ENCODE measurements around the gene FUT6. TPM values are rescaled to one million over a fixed set of nuclear protein-coding genes. Genes with fewer than 3 reads are reported as not detected.
A peak's percentile ranks its signal among the peaks of the same experiment; 100 is the strongest.

FUT6 gene
- total RNA-seq, 1 donor from 2014 or later, result not detected

- no peak overlapping the region for H3K27ac ChIP-seq (ENCODE audit: low read depth, low read length)
- H3K27me3 ChIP-seq (ENCODE audit: control insufficient read depth in 3 of 3, insufficient read depth in 3 of 3, low read length in 3 of 3), result peaks cover 3 to 22% (median 17%) of the 10 kb centered on the region in 3 donors
These were observed 44.1 kb downstream of the FUT6 start for GRCh38 chr19:5795382-5795919.

GRCh38 chr19:5793188-5793587 lies 46.3 kb downstream of the FUT6 start:
- H3K4me1 ChIP-seq (ENCODE audit: control insufficient read depth in 3 of 3, insufficient read depth in 3 of 3, low read length in 3 of 3), result peaks cover 7 to 12% (median 7%) of the 10 kb centered on the region in 3 donors
- H3K36me3 ChIP-seq (ENCODE audit: control insufficient read depth in 3 of 3, insufficient read depth in 3 of 3, low read length in 3 of 3), result peaks cover 15 to 17% (median 16%) of the 10 kb centered on the region in 3 donors
- no peak overlapping the region for H3K4me3 ChIP-seq (ENCODE audit: low read length in 3 of 3)
- H3K9ac ChIP-seq (ENCODE audit: low read depth in 1 of 3, low read length in 3 of 3), result no peak overlapping the region
- H3K9me3 ChIP-seq (ENCODE audit: control insufficient read depth in 3 of 3, low read length in 3 of 3), result peaks cover 0 to 3% (median 0%) of the 10 kb centered on the region in 3 donors
- no peak overlapping the region for H3K27ac ChIP-seq (ENCODE audit: low read depth, low read length)
- H3K27me3 ChIP-seq (ENCODE audit: control insufficient read depth in 3 of 3, insufficient read depth in 3 of 3, low read length in 3 of 3), result peaks cover 0 to 8% (median 4%) of the 10 kb centered on the region in 3 donors

More at GRCh38 chr19:5795382-5795919, 44.1 kb downstream of the FUT6 start:
- H3K36me3 ChIP-seq (ENCODE audit: control insufficient read depth in 3 of 3, insufficient read depth in 3 of 3, low read length in 3 of 3), result peaks cover 0 to 2% (median 0%) of the 10 kb centered on the region in 3 donors
- H3K4me3 ChIP-seq (ENCODE audit: low read length in 3 of 3), result no peak overlapping the region
- no peak overlapping the region for H3K9ac ChIP-seq (ENCODE audit: low read depth in 1 of 3, low read length in 3 of 3)
- peaks cover 0 to 3% (median 0%) of the 10 kb centered on the region in 3 donors for H3K9me3 ChIP-seq (ENCODE audit: control insufficient read depth in 3 of 3, low read length in 3 of 3)
- H3K4me1 ChIP-seq (ENCODE audit: control insufficient read depth in 3 of 3, insufficient read depth in 3 of 3, low read length in 3 of 3), result peaks cover 0 to 4% (median under 1%) of the 10 kb centered on the region in 3 donors

GRCh38 chr19:5792224-5792623 lies 47.3 kb downstream of the FUT6 start:
- Histone ChIP-seq H3K27ac (ENCODE audit: low read depth, low read length) (no peak overlapping the region), H3K36me3 (ENCODE audit: control insufficient read depth in 3 of 3, insufficient read depth in 3 of 3, low read length in 3 of 3) (peaks cover 25 to 27% (median 25%) of the 10 kb centered on the region in 3 donors), H3K4me1 (ENCODE audit: control insufficient read depth in 3 of 3, insufficient read depth in 3 of 3, low read length in 3 of 3) (peaks cover 7 to 12% (median 7%) of the 10 kb centered on the region in 3 donors), H3K9ac (ENCODE audit: low read depth in 1 of 3, low read length in 3 of 3) (no peak overlapping the region), H3K9me3 (ENCODE audit: control insufficient read depth in 3 of 3, low read length in 3 of 3) (peaks cover 0 to 3% (median 0%) of the 10 kb centered on the region in 3 donors), H3K27me3 (ENCODE audit: control insufficient read depth in 3 of 3, insufficient read depth in 3 of 3, low read length in 3 of 3) (peaks cover 0 to 4% (median 0%) of the 10 kb centered on the region in 3 donors), H3K4me3 (ENCODE audit: low read length in 3 of 3) (no peak overlapping the region)

GRCh38 chr19:5790559-5791520 lies 48.7 kb downstream of the FUT6 start, which contains the start of gene DUS3L:
Gene DUS3L (minus strand): TSS chr19:5791163. CDS start chr19:5791141, 22 bp downstream.
- peaks cover 7 to 12% (median 7%) of the 10 kb centered on the region in 3 donors for H3K4me1 ChIP-seq (ENCODE audit: control insufficient read depth in 3 of 3, insufficient read depth in 3 of 3, low read length in 3 of 3)

GRCh38 chr19:5789886-5790558 lies 49.5 kb downstream of the FUT6 start:
- Histone ChIP-seq H3K4me3 (ENCODE audit: low read length in 3 of 3) (peak overlapping the region; percentile 98 to 99 (median 98)), H3K9ac (ENCODE audit: low read depth in 1 of 3, low read length in 3 of 3) (peak overlapping the region; percentile 81 to 98 (median 96)), H3K9me3 (ENCODE audit: control insufficient read depth in 3 of 3, low read length in 3 of 3) (peaks cover 0 to 3% (median 0%) of the 10 kb centered on the region in 3 donors), H3K27ac (ENCODE audit: low read depth, low read length) (peak overlapping the region; percentile 99), H3K4me1 (ENCODE audit: control insufficient read depth in 3 of 3, insufficient read depth in 3 of 3, low read length in 3 of 3) (peaks cover 7 to 12% (median 7%) of the 10 kb centered on the region in 3 donors), H3K36me3 (ENCODE audit: control insufficient read depth in 3 of 3, insufficient read depth in 3 of 3, low read length in 3 of 3) (peaks cover 42 to 48% (median 46%) of the 10 kb centered on the region in 3 donors), H3K27me3 (ENCODE audit: control insufficient read depth in 3 of 3, insufficient read depth in 3 of 3, low read length in 3 of 3) (no peaks in the 10 kb centered on the region)

More at GRCh38 chr19:5790559-5791520, 48.7 kb downstream of the FUT6 start, which contains the start of gene DUS3L:
- peak within 1 kb of the TSS; percentile 96 to 98 (median 98) for H3K9ac ChIP-seq (ENCODE audit: low read depth in 1 of 3, low read length in 3 of 3)
- peaks cover 0 to 3% (median 0%) of the 10 kb centered on the region in 3 donors for H3K9me3 ChIP-seq (ENCODE audit: control insufficient read depth in 3 of 3, low read length in 3 of 3)
- peaks cover 38 to 41% (median 39%) of the 10 kb centered on the region in 3 donors for H3K36me3 ChIP-seq (ENCODE audit: control insufficient read depth in 3 of 3, insufficient read depth in 3 of 3, low read length in 3 of 3)
- H3K27ac ChIP-seq (ENCODE audit: low read depth, low read length), result peak within 1 kb of the TSS; percentile 99
- H3K4me3 ChIP-seq (ENCODE audit: low read length in 3 of 3), result peak within 1 kb of the TSS; percentile 98 to 99 (median 98)
- H3K27me3 ChIP-seq (ENCODE audit: control insufficient read depth in 3 of 3, insufficient read depth in 3 of 3, low read length in 3 of 3), result peaks cover 0 to 4% (median 0%) of the 10 kb centered on the region in 3 donors

- H3K27me3 ChIP-seq (ENCODE audit: control insufficient read depth in 3 of 3, insufficient read depth in 3 of 3, low read length in 3 of 3), result no peaks in the 10 kb centered on the region
- peaks cover 46 to 52% (median 48%) of the 10 kb centered on the region in 3 donors for H3K36me3 ChIP-seq (ENCODE audit: control insufficient read depth in 3 of 3, insufficient read depth in 3 of 3, low read length in 3 of 3)
- H3K4me3 ChIP-seq (ENCODE audit: low read length in 3 of 3), result no peak overlapping the region
- no peak overlapping the region for H3K27ac ChIP-seq (ENCODE audit: low read depth, low read length)
- H3K4me1 ChIP-seq (ENCODE audit: control insufficient read depth in 3 of 3, insufficient read depth in 3 of 3, low read length in 3 of 3), result peaks cover 7 to 12% (median 7%) of the 10 kb centered on the region in 3 donors
- H3K9me3 ChIP-seq (ENCODE audit: control insufficient read depth in 3 of 3, low read length in 3 of 3), result peaks cover 0 to 3% (median 0%) of the 10 kb centered on the region in 3 donors
- no peak overlapping the region for H3K9ac ChIP-seq (ENCODE audit: low read depth in 1 of 3, low read length in 3 of 3)
These were observed 50.1 kb downstream of the FUT6 start for GRCh38 chr19:5789351-5789761.

- Histone ChIP-seq H3K9me3 (ENCODE audit: control insufficient read depth in 3 of 3, low read length in 3 of 3) (peaks cover 0 to 3% (median 0%) of the 10 kb centered on the region in 3 donors), H3K4me1 (ENCODE audit: control insufficient read depth in 3 of 3, insufficient read depth in 3 of 3, low read length in 3 of 3) (peaks cover 7 to 12% (median 7%) of the 10 kb centered on the region in 3 donors), H3K27ac (ENCODE audit: low read depth, low read length) (no peak overlapping the region), H3K9ac (ENCODE audit: low read depth in 1 of 3, low read length in 3 of 3) (no peak overlapping the region), H3K27me3 (ENCODE audit: control insufficient read depth in 3 of 3, insufficient read depth in 3 of 3, low read length in 3 of 3) (no peaks in the 10 kb centered on the region), H3K36me3 (ENCODE audit: control insufficient read depth in 3 of 3, insufficient read depth in 3 of 3, low read length in 3 of 3) (peaks cover 49 to 55% (median 51%) of the 10 kb centered on the region in 3 donors), H3K4me3 (ENCODE audit: low read length in 3 of 3) (no peak overlapping the region)
These were observed 51.1 kb downstream of the FUT6 start for GRCh38 chr19:5788422-5788821.

GRCh38 chr19:5787409-5788182 lies 51.9 kb downstream of the FUT6 start:
- Histone ChIP-seq H3K27ac (ENCODE audit: low read depth, low read length) (no peak overlapping the region), H3K9ac (ENCODE audit: low read depth in 1 of 3, low read length in 3 of 3) (no peak overlapping the region), H3K4me3 (ENCODE audit: low read length in 3 of 3) (no peak overlapping the region), H3K36me3 (ENCODE audit: control insufficient read depth in 3 of 3, insufficient read depth in 3 of 3, low read length in 3 of 3) (peaks cover 49 to 55% (median 51%) of the 10 kb centered on the region in 3 donors), H3K4me1 (ENCODE audit: control insufficient read depth in 3 of 3, insufficient read depth in 3 of 3, low read length in 3 of 3) (peaks cover 7 to 12% (median 7%) of the 10 kb centered on the region in 3 donors), H3K27me3 (ENCODE audit: control insufficient read depth in 3 of 3, insufficient read depth in 3 of 3, low read length in 3 of 3) (no peaks in the 10 kb centered on the region), H3K9me3 (ENCODE audit: control insufficient read depth in 3 of 3, low read length in 3 of 3) (peaks cover 0 to 3% (median 0%) of the 10 kb centered on the region in 3 donors)

Measured in skeletal muscle tissue (tissue), 4 donors.